ENCODE results near the gene ASIC1. TPM values are rescaled to one million over a fixed set of nuclear protein-coding genes. Genes with fewer than 3 reads are reported as not detected.

The ASIC1 gene
- total RNA-seq, 6 experiments from 2014 or later, result 1.3 to 2.4 (median 1.6) TPM

DNA sequence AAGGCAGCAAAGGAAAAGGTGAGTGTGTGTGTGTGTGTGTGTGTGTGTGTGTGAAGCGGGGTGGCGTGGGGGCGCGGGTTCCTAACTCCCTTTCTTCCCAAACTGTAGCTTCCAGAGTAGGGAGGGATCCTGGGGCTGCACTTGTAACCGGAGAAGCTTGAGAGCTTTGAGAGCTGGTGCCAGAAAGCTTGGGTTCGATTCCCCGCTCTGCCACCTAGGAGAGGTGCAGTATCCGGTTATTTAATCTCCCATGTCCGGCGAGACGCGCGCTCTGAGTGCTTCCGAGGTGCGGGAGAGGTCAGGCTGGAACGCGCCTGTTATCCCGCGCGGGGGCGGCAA, 24.9 kb upstream of the ASIC1 start:
- no peaks in the 10 kb centered on the region for H3K9me3 Mint-ChIP-seq
- peaks cover 13% of the 10 kb centered on the region for H3K27me3 Mint-ChIP-seq (ENCODE audit: insufficient read depth)
- H3K36me3 Mint-ChIP-seq (ENCODE audit: low read depth), result no peaks in the 10 kb centered on the region
- no peak overlapping the region for H3K27ac Mint-ChIP-seq
- TF ChIP-seq, protein P1, sequence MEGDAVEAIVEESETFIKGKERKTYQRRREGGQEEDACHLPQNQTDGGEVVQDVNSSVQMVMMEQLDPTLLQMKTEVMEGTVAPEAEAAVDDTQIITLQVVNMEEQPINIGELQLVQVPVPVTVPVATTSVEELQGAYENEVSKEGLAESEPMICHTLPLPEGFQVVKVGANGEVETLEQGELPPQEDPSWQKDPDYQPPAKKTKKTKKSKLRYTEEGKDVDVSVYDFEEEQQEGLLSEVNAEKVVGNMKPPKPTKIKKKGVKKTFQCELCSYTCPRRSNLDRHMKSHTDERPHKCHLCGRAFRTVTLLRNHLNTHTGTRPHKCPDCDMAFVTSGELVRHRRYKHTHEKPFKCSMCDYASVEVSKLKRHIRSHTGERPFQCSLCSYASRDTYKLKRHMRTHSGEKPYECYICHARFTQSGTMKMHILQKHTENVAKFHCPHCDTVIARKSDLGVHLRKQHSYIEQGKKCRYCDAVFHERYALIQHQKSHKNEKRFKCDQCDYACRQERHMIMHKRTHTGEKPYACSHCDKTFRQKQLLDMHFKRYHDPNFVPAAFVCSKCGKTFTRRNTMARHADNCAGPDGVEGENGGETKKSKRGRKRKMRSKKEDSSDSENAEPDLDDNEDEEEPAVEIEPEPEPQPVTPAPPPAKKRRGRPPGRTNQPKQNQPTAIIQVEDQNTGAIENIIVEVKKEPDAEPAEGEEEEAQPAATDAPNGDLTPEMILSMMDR (IDR thresholded peaks at IDR 0.05), result no peak
- no peak for DNase-seq
- no peak overlapping the region for H3K4me3 Mint-ChIP-seq
- no peaks in the 10 kb centered on the region for H3K4me1 Mint-ChIP-seq (ENCODE audit: low read depth)

- H3K4me1 Mint-ChIP-seq (ENCODE audit: low read depth), result no peaks in the 10 kb centered on the region
- H3K4me3 Mint-ChIP-seq, result no peak overlapping the region
- peaks cover 13% of the 10 kb centered on the region for H3K27me3 Mint-ChIP-seq (ENCODE audit: insufficient read depth)
- TF ChIP-seq, protein P1 (IDR thresholded peaks at IDR 0.05), result no peak
- DNase-seq, result no peak
- H3K9me3 Mint-ChIP-seq, result no peaks in the 10 kb centered on the region
- H3K36me3 Mint-ChIP-seq (ENCODE audit: low read depth), result no peaks in the 10 kb centered on the region
- no peak overlapping the region for H3K27ac Mint-ChIP-seq
Observed at GRCh38 chr12:50032854-50033581, 24.4 kb upstream of the ASIC1 start.

- no peak for DNase-seq
- H3K9me3 Mint-ChIP-seq, result no peaks in the 10 kb centered on the region
- no peak overlapping the region for H3K27ac Mint-ChIP-seq
- TF ChIP-seq, protein P1 (IDR thresholded peaks at IDR 0.05), result no peak
- H3K4me1 Mint-ChIP-seq (ENCODE audit: low read depth), result peaks cover 8% of the 10 kb centered on the region; the same call in 1 of the 2 replicates
- H3K4me3 Mint-ChIP-seq, result no peak overlapping the region
- H3K27me3 Mint-ChIP-seq (ENCODE audit: insufficient read depth), result peaks cover 23% of the 10 kb centered on the region
- H3K36me3 Mint-ChIP-seq (ENCODE audit: low read depth), result no peaks in the 10 kb centered on the region
Observed at GRCh38 chr12:50038336-50038735, 19.1 kb upstream of the ASIC1 start.

GRCh38 chr12:50039151-50039835, 18.1 kb upstream of the ASIC1 start:
- peak; percentile 57 for DNase-seq
- Mint-ChIP-seq H3K27me3 (ENCODE audit: insufficient read depth) (peaks cover 23% of the 10 kb centered on the region), H3K36me3 (ENCODE audit: low read depth) (no peaks in the 10 kb centered on the region), H3K4me3 (no peak overlapping the region), H3K27ac (no peak overlapping the region), H3K4me1 (ENCODE audit: low read depth) (peaks cover 8% of the 10 kb centered on the region; the same call in 1 of the 2 replicates), H3K9me3 (no peaks in the 10 kb centered on the region)
- TF ChIP-seq, protein P1 (IDR thresholded peaks at IDR 0.05), result peak; percentile 97

GRCh38 chr12:50040657-50041056, 16.7 kb upstream of the ASIC1 start:
- peaks cover 26% of the 10 kb centered on the region for H3K27me3 Mint-ChIP-seq (ENCODE audit: insufficient read depth)
- no peak for DNase-seq
- no peaks in the 10 kb centered on the region for H3K9me3 Mint-ChIP-seq
- peaks cover 8% of the 10 kb centered on the region; the same call in 1 of the 2 replicates for H3K4me1 Mint-ChIP-seq (ENCODE audit: low read depth)
- TF ChIP-seq, protein P1 (IDR thresholded peaks at IDR 0.05), result no peak
- H3K4me3 Mint-ChIP-seq, result no peak overlapping the region
- no peak overlapping the region for H3K27ac Mint-ChIP-seq
- no peaks in the 10 kb centered on the region for H3K36me3 Mint-ChIP-seq (ENCODE audit: low read depth)

Data from HFFc6 (cell line).